Astrocyte (in vitro differentiated cells and primary cell): ENCODE results near the gene ZCCHC8. TPM values are rescaled to one million over a fixed set of nuclear protein-coding genes. Genes with fewer than 3 reads are reported as not detected.

Source experiments
- DNase-seq: peaks from one replicate; pipeline ENCODE4 v3.0.0-alpha.2; 2010; ENCODE audit warnings: low read depth
- FAIRE-seq: peaks from 2 replicates; lab custom pipeline; 2011; peaks lifted over from hg19 to GRCh38; lab: Jason Lieb, UNC
- H2AFZ ChIP-seq: 2 replicates; pipeline ENCODE4 v1.6.0; 2012; ENCODE audit warnings: low read depth, low read length, inconsistent platforms
- H3K27ac ChIP-seq: 2 replicates; pipeline ENCODE4 v1.5.1; 2011; ENCODE audit warnings: low read depth, low read length, inconsistent platforms
- H3K27me3 ChIP-seq: 2 replicates; pipeline ENCODE4 v1.6.0; 2011; ENCODE audit warnings: low read length, inconsistent platforms; ENCODE audit not compliant: insufficient read depth
- H3K36me3 ChIP-seq: 2 replicates; pipeline ENCODE4 v1.5.1; 2011; ENCODE audit warnings: low read length, inconsistent platforms; ENCODE audit not compliant: insufficient read depth
- H3K4me1 ChIP-seq: 2 replicates; pipeline ENCODE4 v1.5.1; 2011; ENCODE audit warnings: low read length, inconsistent platforms; ENCODE audit not compliant: insufficient read depth
- H3K4me2 ChIP-seq: 2 replicates; pipeline ENCODE4 v1.6.0; 2012; ENCODE audit warnings: low read length, inconsistent platforms
- H3K4me3 ChIP-seq: 2 replicates; pipeline ENCODE4 v1.5.1; 2011; ENCODE audit warnings: low read depth, mild to moderate bottlenecking, low read length, inconsistent platforms; ENCODE audit not compliant: insufficient read depth
- H3K79me2 ChIP-seq: 2 replicates; pipeline ENCODE4 v1.6.0; 2012; ENCODE audit warnings: mild to moderate bottlenecking, low read length, inconsistent platforms; ENCODE audit not compliant: insufficient read depth
- H3K9ac ChIP-seq: 2 replicates; pipeline ENCODE4 v1.6.0; 2012; ENCODE audit warnings: mild to moderate bottlenecking, low read length, inconsistent platforms
- H3K9me3 ChIP-seq: 2 replicates; pipeline ENCODE4 v1.5.1; 2012; ENCODE audit warnings: low read depth, mild to moderate bottlenecking, low read length, inconsistent platforms; ENCODE audit not compliant: insufficient read depth
- H4K20me1 ChIP-seq: 2 replicates; pipeline ENCODE4 v1.6.0; 2012; ENCODE audit warnings: low read length, inconsistent platforms; ENCODE audit not compliant: insufficient read depth
- H3K27ac Mint-ChIP-seq: one replicate; pipeline ENCODE4 v1.8.0; 2021; ENCODE audit warnings: mild to moderate bottlenecking, mixed read lengths; ENCODE audit not compliant: unreplicated experiment
- H3K27me3 Mint-ChIP-seq: one replicate; pipeline ENCODE4 v1.8.0; 2021; ENCODE audit warnings: low read depth, mixed read lengths; ENCODE audit not compliant: unreplicated experiment
- H3K36me3 Mint-ChIP-seq: one replicate; pipeline ENCODE4 v1.8.0; 2021; ENCODE audit warnings: low read depth, mixed read lengths; ENCODE audit not compliant: unreplicated experiment
- H3K4me1 Mint-ChIP-seq: one replicate; pipeline ENCODE4 v1.8.0; 2021; ENCODE audit warnings: low read depth, mixed read lengths; ENCODE audit not compliant: unreplicated experiment
- H3K4me3 Mint-ChIP-seq: one replicate; pipeline ENCODE4 v1.8.0; 2021; ENCODE audit warnings: mild to moderate bottlenecking, moderate library complexity, mixed read lengths; ENCODE audit not compliant: unreplicated experiment
- H3K9me3 Mint-ChIP-seq: one replicate; pipeline ENCODE4 v1.8.0; 2021; ENCODE audit warnings: mild to moderate bottlenecking, mixed read lengths; ENCODE audit not compliant: unreplicated experiment
- CTCF ChIP-seq: IDR thresholded peaks from 2 replicates; pipeline ENCODE4 v1.5.1; 2011; ENCODE audit warnings: low read depth, mild to moderate bottlenecking, inconsistent platforms, low read length, moderate library complexity; ENCODE audit not compliant: insufficient read depth
- EZH2 ChIP-seq: IDR thresholded peaks from 2 replicates; pipeline ENCODE4 v1.6.1; 2012; ENCODE audit warnings: mild to moderate bottlenecking, low read length, inconsistent platforms; ENCODE audit not compliant: insufficient read depth
- total RNA-seq: library from RNA; stranded (reverse); gene quantifications from 2 replicates; pipeline ENCODE4 v1.2.1, GENCODE V29; 2021

ZCCHC8 gene
- total RNA-seq, 1 donor from 2014 or later: 25.3 TPM

DNA sequence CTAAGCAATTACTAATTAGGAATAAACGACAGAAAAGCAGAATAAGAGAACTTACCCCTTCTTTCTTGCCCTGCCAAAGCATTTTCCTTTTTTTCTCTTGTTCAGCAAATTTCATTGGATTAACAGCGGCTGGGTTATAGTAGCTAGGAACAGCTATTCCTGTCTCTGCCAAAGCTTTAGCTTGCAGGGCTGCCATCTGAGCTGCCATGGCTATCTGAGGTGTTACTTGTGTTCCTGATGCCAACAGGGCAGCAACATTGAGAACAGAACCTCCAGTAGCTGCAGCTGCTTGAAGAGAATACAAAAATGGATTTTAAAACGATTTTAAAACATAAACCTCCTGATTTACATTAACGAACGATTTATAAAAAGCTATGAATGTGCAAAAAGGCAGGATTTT, 7.4 kb upstream of the ZCCHC8 start:
- H3K36me3 Mint-ChIP-seq: peaks cover 5% of the 10 kb centered on the region
- H3K36me3 ChIP-seq: peaks cover 91% of the 10 kb centered on the region
- peaks cover 78% of the 10 kb centered on the region for H4K20me1 ChIP-seq
- no peak overlapping the region for H3K27ac Mint-ChIP-seq
- H3K9ac ChIP-seq: no peak overlapping the region
- no peaks in the 10 kb centered on the region for H3K27me3 ChIP-seq
- TF ChIP-seq EZH2 (no peak), CTCF (no peak)
- H3K4me3 ChIP-seq: no peak overlapping the region
- peaks cover 65% of the 10 kb centered on the region for H3K79me2 ChIP-seq
- no peaks in the 10 kb centered on the region for H3K4me1 Mint-ChIP-seq
- no peaks in the 10 kb centered on the region for H3K9me3 Mint-ChIP-seq
- no peak overlapping the region for H3K4me2 ChIP-seq
- no peak overlapping the region for H3K4me3 Mint-ChIP-seq
- H2AFZ ChIP-seq: no peak overlapping the region
- FAIRE-seq (no peak), DNase-seq (no peak)
- H3K27me3 Mint-ChIP-seq: no peaks in the 10 kb centered on the region
- no peak overlapping the region for H3K27ac ChIP-seq
- no peaks in the 10 kb centered on the region for H3K4me1 ChIP-seq
- no peaks in the 10 kb centered on the region for H3K9me3 ChIP-seq

DNA sequence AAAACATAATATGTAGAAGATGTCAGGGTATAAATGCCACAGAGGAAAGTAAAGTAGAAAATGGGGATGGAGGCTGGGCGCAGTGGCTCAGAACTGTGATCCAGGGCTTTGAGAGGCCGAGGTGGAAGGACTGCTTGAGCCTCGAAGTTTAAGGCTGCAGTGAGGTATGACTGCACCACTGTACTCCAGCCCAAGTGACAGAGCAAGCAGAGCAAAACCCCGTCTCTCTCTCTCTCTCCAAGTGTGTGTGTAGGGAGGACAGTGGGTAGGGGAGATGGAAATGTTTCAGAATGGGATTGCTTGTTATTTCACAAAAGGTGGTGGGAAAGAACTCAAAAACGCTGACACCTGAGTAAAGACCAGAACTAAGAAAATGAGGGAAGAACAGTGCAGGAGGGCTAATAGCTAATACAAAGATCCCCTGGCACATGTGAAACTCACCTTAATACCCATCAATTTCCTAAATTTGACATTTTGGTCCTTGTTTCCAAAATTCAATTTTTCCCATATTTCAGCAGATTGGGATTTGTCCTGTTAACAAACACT, 5.7 kb upstream of the ZCCHC8 start:
- H3K9me3 ChIP-seq: no peaks in the 10 kb centered on the region
- no peak overlapping the region for H3K27ac Mint-ChIP-seq
- H3K4me1 ChIP-seq: no peaks in the 10 kb centered on the region
- no peak overlapping the region for H3K4me2 ChIP-seq
- no peak overlapping the region for H2AFZ ChIP-seq
- H3K4me3 ChIP-seq: no peak overlapping the region
- FAIRE-seq (no peak), DNase-seq (no peak)
- TF ChIP-seq CTCF: no peak
- no peak for TF ChIP-seq EZH2
- H3K79me2 ChIP-seq: peaks cover 49% of the 10 kb centered on the region
- H3K27me3 ChIP-seq: no peaks in the 10 kb centered on the region
- no peaks in the 10 kb centered on the region for H3K27me3 Mint-ChIP-seq
- no peak overlapping the region for H3K27ac ChIP-seq
- H3K4me3 Mint-ChIP-seq: no peak overlapping the region
- H3K9me3 Mint-ChIP-seq: no peaks in the 10 kb centered on the region
- H3K4me1 Mint-ChIP-seq: no peaks in the 10 kb centered on the region
- peaks cover 63% of the 10 kb centered on the region for H4K20me1 ChIP-seq
- H3K9ac ChIP-seq: no peak overlapping the region
- peaks cover 5% of the 10 kb centered on the region for H3K36me3 Mint-ChIP-seq
- H3K36me3 ChIP-seq: peaks cover 81% of the 10 kb centered on the region

DNA sequence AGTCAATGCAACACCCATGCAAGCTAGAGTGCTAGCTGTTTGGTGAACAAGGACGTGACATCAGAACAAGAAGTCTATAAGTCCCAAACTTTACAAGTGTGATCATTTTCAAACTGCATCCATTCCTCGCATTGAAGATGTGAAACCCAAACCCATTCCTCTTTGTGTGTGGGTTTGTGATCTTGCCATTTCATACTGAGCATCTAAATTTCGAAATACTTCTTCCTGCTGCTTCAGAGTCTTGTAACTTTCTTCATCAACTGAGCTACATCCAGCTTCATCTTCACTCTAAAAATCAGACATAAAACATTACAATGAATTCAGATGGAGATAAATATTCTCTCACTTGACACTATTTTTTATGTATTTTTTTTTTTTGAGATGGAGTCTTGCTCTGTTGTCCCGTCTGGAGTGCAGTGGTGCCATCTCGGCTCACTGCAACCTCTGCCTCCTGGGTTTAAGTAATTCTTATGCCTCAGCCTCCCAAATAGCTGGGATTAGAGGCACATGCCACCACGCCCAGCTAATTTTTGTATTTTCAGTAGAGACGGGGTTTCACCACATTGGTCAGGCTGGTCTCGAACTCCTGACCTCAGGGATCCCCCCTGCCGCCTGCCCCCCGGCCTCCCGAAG, 4.8 kb upstream of the ZCCHC8 start:
- H3K27ac Mint-ChIP-seq: no peak overlapping the region
- no peak overlapping the region for H3K4me3 Mint-ChIP-seq
- no peak for FAIRE-seq
- Histone ChIP-seq H3K4me3 (no peak overlapping the region), H4K20me1 (peaks cover 53% of the 10 kb centered on the region), H3K9ac (no peak overlapping the region), H2AFZ (no peak overlapping the region), H3K79me2 (peaks cover 39% of the 10 kb centered on the region), H3K27ac (no peak overlapping the region), H3K9me3 (no peaks in the 10 kb centered on the region), H3K36me3 (peaks cover 72% of the 10 kb centered on the region), H3K4me2 (no peak overlapping the region), H3K4me1 (no peaks in the 10 kb centered on the region), H3K27me3 (no peaks in the 10 kb centered on the region)
- no peaks in the 10 kb centered on the region for H3K27me3 Mint-ChIP-seq
- H3K9me3 Mint-ChIP-seq: no peaks in the 10 kb centered on the region
- H3K36me3 Mint-ChIP-seq: peaks cover 4% of the 10 kb centered on the region
- no peak for TF ChIP-seq CTCF
- no peak for TF ChIP-seq EZH2
- H3K4me1 Mint-ChIP-seq: peaks cover 3% of the 10 kb centered on the region
- DNase-seq: no peak
